Choroid plexus epithelial cell (primary cell): Measurements from ENCODE around the gene AGMO.

ENCODE experiments used
- DNase-seq: peaks from one replicate; pipeline ENCODE4 v3.0.0-alpha.2; 2010; ENCODE audit warnings: low read depth
- H3K4me3 ChIP-seq: 2 replicates; pipeline ENCODE4 v1.5.1; 2011; ENCODE audit warnings: low read depth, mild to moderate bottlenecking, control low read depth, low read length, moderate library complexity
- TF ChIP-seq, protein P1 (sequence below): conservative IDR thresholded peaks from 2 replicates; pipeline ENCODE4 v1.5.1; 2011; ENCODE audit warnings: low read depth, mild to moderate bottlenecking, control low read depth, inconsistent platforms, low read length, moderate library complexity

Gene AGMO

DNA sequence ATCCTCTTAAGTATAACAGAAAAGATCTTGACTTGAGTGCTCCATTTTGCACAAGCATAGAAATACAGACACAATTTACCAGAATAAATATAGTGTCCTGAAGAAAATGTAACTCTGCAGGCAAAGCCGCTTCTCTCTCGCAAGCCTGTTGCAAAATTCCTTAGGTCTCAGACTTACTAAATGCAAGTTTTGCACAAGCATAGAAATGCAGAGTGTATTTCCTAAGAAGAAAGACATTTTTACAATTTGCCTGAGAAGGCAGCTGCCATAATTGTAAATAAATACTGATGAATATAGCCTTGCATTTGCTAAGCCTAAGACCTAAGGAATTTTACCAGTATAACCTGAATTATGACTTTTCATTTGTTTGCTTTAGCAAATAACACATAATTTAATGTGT is 67.1 kb downstream of the AGMO start:
- H3K4me3 ChIP-seq, result no peak overlapping the region
- TF ChIP-seq, protein P1, sequence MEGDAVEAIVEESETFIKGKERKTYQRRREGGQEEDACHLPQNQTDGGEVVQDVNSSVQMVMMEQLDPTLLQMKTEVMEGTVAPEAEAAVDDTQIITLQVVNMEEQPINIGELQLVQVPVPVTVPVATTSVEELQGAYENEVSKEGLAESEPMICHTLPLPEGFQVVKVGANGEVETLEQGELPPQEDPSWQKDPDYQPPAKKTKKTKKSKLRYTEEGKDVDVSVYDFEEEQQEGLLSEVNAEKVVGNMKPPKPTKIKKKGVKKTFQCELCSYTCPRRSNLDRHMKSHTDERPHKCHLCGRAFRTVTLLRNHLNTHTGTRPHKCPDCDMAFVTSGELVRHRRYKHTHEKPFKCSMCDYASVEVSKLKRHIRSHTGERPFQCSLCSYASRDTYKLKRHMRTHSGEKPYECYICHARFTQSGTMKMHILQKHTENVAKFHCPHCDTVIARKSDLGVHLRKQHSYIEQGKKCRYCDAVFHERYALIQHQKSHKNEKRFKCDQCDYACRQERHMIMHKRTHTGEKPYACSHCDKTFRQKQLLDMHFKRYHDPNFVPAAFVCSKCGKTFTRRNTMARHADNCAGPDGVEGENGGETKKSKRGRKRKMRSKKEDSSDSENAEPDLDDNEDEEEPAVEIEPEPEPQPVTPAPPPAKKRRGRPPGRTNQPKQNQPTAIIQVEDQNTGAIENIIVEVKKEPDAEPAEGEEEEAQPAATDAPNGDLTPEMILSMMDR, result no peak
- no peak for DNase-seq

DNA sequence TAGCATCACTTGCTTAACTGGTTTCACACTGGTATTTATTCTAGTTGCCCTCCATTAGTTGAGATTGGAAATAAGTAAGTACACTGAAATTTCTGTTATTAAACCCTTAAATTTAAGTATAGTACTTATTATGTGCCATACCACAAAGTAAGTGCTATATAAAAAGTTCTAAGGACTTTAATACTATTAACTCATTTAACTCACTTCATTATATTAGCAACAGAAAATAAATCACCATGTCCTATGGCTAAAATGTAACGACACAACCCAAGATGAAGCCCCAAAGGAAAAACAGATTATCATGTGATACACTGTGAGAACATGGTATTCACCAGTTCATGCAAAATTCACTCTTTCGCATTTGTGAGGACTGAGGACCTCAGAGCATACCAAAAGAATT is 70.5 kb downstream of the AGMO start:
- DNase-seq, result no peak
- no peak overlapping the region for H3K4me3 ChIP-seq
- TF ChIP-seq, protein P1, result no peak

DNA sequence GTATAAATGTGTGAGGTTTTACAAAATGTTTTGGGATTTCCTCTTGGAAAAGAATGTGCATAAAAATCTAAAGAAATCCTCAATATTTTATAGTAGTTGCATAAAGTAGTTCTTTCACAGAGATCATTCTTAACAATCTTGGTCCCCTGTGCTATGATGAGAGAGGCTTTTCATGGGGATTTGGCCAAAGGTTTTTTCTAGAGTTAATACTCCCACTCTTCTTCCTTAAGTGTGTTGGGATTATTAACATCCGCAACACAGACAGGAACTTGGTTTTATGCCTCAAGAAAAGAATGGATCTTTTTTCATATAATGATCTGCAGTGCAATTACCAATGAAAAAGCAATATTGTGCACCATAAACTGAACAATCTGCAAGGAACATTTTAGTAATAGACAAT is 71.5 kb downstream of the AGMO start:
- TF ChIP-seq, protein P1, result no peak
- H3K4me3 ChIP-seq, result no peak overlapping the region
- DNase-seq, result no peak

DNA sequence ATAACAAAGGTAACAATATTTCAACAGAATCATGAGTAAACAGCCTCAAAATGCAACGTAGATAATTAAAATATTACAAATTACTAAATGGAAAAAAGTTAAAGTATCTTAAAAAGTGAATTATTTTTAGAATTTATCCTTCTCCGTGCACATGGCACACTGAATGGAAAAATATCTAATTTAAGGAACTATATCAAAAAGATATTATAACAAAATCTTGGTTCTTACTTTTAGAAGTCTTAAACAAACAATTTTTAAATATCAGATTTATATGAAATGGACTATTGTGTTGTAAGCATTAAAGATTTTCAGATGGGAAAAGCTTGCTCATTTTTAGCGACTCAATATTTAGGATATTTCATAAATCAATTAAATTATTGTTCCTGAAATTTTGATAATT is 72.0 kb downstream of the AGMO start:
- TF ChIP-seq, protein P1, result no peak
- no peak overlapping the region for H3K4me3 ChIP-seq
- DNase-seq, result no peak

DNA sequence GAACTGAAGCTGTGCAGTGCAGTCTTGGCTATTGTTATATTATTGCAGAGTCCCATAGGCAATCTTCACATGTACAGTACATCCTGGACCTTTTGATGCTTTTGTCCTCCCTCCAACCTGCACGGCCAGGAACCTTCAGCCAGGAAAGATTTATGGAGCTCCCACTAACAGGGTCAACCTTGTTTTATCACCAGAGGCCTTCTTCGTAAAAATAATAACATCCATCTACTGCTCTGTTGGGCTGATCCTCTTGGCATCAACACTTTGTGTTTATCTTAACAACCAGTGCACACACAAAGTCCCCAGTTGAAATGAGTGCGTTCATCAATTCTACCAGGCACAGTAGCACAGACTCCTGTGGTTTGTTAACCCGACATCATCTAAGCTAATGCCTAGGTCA is 72.4 kb downstream of the AGMO start:
- TF ChIP-seq, protein P1, result no peak
- H3K4me3 ChIP-seq, result no peak overlapping the region
- DNase-seq, result no peak

DNA sequence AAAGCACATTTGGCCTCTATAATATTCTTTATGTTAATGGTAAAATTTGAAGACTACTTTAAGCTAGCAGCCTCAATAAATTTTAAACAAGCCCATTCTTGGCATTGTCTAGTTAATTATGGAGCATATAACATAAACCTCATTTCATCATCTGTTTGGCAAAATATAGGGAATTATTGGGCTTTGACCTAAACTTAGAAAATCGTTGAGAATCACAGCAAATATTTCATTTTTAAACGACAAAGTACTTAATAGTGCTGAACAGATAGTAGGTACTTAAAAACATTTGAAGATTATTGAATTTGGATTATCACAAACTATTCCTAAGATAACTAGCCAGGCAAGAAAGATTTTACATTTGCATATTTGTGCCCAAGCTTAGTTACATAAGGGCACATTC is 73.4 kb downstream of the AGMO start:
- TF ChIP-seq, protein P1, result no peak
- no peak overlapping the region for H3K4me3 ChIP-seq
- no peak for DNase-seq

DNA sequence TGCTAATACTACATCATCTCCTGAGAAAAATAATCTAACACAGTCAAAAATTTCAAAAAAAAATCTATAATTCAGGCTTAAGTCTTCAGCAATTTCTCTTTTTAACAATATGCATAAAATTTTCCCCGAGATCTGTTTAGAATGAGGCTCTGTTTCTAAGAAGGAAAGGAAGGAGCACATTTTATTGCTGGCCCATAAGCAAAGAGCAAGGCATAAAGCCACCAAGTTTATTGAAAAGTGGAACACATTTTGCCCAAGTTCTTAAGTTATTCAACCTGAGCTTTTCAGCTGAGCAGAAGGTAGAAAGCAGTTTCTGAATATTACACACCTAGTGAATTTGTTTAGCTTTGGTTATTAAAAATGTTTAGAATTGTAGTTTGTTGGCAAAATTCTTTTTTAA is 73.9 kb downstream of the AGMO start:
- no peak overlapping the region for H3K4me3 ChIP-seq
- DNase-seq, result no peak
- TF ChIP-seq, protein P1, result no peak
